HG02798 (cell line): ENCODE results near the gene HORMAD1.
A peak's percentile ranks its signal among the peaks of the same experiment; 100 is the strongest.
"Not testable (repeated sequence)": the region's sequence is repeated elsewhere in the genome, so short reads cannot be mapped to it uniquely, and the experiment has no call there.

Experiments
- ATAC-seq: cut with Tn5 transposase; IDR thresholded peaks from one replicate; pipeline ENCODE4 v1.9.1; 2021; ENCODE audit warnings: mild to moderate bottlenecking; ENCODE audit not compliant: unreplicated experiment, poor library complexity

HORMAD1 gene

GRCh38 chr1:150720703-150721102 is at the start of gene HORMAD1:
Gene HORMAD1 (minus strand): TSS chr1:150720895. CDS start chr1:150719505, 1,390 bp downstream.
- no peak for ATAC-seq

DNA sequence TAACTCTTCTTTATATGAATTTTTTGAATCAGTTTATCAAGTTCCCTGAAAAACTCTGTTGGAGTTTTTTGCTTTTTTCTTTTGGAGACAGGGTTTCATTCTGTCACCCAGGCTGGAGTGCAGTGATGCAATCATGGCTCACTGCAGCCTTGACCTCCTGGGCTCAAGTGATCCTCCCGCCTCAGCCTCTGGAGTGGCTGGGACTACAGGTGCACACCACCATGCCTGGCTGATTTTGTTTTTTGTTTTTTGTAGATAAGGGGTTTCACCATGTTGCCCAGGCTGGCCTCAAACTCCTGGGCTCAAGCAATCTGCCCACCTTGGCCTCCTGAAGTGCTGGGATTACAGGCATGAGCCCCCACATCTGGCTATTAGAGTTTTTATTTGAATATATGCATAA is 47.0 kb upstream of the HORMAD1 start:
- not testable (repeated sequence) for ATAC-seq

DNA sequence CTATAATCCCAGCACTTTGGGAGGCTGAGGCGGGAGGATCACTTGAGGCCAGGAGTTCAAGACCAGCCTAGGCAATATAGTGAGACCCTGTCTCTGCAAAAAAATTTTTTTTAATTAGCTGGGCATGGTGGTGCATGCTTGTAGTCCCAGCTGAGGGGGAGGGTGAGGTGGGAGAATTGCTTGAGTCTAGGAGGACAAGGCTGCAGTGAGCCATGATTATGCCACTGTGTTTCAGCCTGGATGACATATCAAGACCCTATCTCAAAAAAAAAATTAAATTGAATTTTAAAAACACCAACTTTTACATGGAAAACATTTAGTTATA is 45.2 kb upstream of the HORMAD1 start:
- ATAC-seq: not testable (repeated sequence)

GRCh38 chr1:150765296-150765976 is 44.7 kb upstream of the HORMAD1 start, which contains the start of gene CTSS:
Gene CTSS (minus strand): TSS chr1:150765778. CDS start chr1:150764763, 1,015 bp downstream.
- ATAC-seq: peak; percentile 87

DNA sequence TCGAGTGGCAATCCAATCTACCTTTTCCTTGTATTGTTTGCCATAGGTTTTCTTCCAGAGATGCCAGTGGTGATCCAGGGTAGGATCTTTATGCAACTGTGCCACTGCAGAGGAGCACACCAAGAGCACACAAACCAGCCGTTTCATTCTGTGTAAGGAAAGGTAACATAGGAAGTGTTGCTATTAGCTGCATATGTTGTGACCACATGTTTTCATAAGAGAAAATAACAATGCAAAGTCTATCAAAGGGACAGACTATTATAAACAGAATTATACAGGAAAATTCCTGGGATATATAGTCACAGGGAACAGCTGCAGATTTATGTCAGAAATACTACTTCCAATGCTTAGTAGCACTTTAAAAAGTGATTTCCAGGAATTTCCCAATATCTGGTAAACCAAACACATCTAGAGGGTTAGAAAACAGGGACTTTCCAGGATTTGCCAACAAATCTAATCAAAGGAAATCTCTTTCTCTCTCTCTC is 44.0 kb upstream of the HORMAD1 start:
- peak; percentile 36 for ATAC-seq

- ATAC-seq: no peak
Measured at GRCh38 chr1:150763018-150763417, 42.3 kb upstream of the HORMAD1 start.

- ATAC-seq: no peak
Measured at GRCh38 chr1:150762552-150762951, 41.9 kb upstream of the HORMAD1 start.

DNA sequence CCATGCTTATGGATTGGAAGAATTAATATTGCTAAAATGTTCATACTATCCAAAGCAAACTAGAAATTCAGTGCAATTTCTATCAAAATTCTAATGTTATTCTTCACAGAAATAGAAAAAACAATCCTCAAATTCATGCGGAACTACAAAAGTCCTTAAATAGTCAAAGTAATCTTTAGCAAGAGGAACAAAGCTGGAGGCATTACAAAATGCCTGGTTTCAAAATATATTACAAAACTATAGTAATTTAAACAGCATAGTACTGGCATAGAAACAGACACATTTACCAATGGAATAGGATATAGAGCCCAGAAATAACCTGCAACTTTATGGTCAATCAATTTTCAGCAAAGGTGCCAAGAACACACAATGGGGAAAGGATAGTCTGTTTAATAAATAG is 41.1 kb upstream of the HORMAD1 start:
- no peak for ATAC-seq

DNA sequence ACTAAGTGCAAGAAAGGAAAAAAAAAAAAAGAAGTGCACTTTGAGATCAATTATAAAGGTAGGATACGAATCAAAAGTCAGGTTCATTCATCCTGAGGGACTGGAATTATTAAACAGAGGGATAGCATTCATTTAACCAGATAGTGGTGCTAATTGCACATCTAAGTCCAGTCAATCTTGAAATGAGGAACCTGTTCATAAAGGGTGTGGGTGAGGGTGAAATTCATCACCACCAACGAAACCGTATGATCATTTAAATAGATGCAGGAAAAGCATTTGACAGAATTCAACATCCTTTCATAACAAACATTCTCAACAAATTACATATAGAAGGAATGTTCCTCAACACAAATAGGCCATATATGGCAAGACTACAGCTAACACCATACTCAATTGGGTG is 39.3 kb upstream of the HORMAD1 start:
- no peak for ATAC-seq

DNA sequence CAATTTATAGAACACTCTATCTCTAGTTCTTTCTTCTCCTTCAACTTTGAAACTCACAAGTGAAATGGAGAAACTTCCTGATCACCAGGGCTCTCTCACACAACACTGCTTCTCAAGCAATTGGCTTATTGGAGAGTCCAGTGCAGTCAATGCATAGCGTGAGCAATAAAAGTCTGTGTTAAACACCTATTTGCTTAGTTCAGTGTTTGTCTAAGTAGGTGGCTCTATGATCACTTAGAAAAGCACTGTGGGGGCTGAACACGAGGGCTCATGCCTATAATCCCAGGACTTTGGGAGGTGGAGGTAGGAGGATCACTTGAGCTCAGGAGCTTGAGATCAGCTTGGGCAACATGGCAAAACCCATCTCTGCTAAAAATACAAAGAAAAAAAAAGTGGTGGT is 32.7 kb upstream of the HORMAD1 start:
- no peak for ATAC-seq

DNA sequence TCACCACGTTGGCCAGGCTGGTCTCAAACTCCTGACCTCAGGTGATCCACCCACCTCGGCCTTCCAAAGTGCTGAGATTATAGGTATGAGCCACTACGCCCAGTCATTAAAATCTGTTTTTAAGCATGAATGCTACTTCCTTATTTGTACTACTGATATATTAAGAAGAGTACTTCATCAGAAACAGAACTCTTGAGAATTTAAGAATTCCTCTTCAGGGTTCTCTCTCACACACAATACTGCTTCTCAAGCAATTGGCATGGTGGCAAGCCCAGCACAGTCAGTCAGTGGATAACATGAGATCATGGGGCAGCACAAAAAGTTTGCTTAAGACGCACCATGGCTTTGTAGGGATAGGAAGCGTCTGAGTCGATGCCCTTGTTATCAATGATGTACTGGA is 30.7 kb upstream of the HORMAD1 start:
- no peak for ATAC-seq

DNA sequence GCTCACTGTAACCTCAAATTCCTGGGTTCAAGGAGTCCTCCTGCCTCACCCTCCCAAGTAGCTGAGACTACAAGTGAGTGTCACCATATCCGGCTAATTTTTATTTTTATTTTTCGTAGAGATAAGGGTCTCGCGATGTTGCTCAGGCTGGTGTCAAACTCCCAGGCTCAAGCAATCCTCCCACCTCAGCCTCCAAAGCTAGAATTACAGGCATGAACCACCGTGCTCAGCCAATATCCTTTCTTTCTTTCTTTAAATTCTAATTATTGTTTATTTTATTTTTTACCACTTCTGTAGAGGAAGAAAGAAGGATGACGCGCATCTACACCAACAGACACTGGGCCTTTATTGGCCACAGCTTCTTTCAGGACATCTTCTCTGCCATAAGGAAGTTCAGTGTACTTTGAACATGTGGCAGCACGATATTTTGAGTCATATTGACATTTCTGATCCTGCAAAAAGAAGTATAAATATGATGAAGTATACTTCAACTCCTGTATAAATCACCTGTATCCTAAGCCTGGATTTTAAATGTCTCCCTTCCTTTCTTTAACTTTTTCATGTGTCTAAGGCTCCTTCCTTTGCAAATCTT is 29.1 kb upstream of the HORMAD1 start:
- no peak for ATAC-seq

DNA sequence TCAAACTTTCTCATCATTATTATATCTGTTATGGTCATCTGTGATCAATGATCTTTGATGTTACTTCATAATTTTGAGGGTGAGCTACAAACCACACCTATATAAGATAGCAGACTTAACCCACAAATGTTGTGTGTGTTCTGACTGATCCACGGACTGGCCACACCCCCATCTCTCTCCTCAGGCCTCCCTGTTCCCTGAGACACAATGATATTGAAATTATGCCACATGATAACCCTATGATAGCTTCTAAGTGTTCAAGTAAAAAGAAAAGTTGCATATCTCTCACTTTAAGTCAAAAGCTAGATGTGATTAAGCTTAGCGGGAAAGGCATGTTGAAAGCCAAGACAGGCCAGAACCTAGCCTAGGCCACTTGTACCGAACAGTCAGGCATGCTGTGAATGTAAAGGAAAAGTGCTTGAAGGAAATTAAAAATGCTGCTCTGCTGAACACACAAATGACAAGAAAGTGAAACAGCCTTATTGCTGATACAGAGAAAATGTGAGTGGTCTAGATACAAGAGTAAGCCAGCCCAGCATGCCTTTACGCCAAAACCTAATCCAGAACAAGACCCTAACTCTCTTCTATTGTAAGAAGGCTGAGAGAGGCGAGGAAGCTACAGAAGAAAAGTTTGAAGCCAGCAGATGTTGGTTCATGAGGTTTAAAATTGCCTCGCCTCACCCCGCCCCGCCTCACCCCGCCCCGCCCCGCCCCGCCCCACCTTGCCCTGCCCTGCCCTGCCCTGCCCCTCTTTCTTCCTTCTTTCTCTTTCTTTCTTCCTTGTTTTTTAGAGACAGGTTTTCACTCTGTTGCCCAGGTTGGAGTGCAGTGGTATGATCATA is 28.4 kb upstream of the HORMAD1 start:
- no peak for ATAC-seq

DNA sequence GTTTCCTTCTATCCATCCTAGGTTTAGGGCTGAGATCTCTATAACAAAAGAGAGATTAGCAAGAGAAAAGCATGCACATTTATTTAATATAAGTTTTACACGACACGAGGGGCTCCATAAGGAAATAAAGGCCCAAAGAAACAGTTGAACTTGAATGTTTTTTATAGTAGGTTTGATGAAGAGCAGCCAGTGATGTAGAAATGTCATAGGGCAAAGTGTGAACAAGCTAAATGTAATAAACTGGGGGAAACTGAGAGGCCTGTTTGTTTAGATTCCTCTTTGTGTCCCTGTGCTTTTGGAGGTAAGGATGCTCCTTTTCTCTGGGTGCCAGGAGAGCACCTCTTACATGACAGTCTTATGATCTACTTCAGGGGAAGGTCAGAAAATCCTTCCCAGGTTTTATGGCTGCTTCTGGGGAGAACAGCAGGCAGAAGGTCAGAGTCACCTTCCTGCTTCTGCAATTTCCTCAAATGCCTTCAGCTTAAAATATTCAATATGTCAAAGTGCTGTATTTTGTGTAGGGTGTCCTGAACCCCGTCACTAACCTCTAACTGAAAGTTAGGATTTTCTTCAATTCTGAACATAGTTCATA is 9.5 kb upstream of the HORMAD1 start:
- no peak for ATAC-seq

- ATAC-seq: no peak
Measured at GRCh38 chr1:150724336-150724735, 3.6 kb upstream of the HORMAD1 start.

DNA sequence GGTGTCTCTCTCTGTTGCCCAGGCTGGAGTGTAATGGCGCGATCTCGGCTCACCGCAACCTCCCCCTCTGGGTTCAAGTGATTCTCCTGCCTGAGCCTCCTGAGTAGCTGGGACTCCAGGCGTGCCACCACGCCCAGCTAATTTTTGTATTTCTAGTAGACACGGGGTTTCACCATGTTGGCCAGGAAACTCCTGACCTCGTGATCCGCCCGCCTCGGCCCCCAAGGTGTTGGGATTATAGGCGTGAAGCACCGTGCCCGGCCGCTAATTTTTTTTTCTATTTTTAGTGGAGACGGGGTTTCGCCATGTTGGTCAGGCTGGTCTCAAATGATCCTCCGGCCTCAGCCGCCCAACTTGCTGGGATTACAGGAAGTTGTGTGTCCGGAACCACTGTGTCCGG is 597 bp downstream of the HORMAD1 start:
- ATAC-seq: no peak

- ATAC-seq: no peak
Measured at GRCh38 chr1:150718225-150718891, 2.3 kb downstream of the HORMAD1 start.

GRCh38 chr1:150709031-150709430 is 11.7 kb downstream of the HORMAD1 start:
- ATAC-seq: not testable (repeated sequence)

- peak; percentile 48 for ATAC-seq
Measured at GRCh38 chr1:150708595-150708994, 12.1 kb downstream of the HORMAD1 start.

DNA sequence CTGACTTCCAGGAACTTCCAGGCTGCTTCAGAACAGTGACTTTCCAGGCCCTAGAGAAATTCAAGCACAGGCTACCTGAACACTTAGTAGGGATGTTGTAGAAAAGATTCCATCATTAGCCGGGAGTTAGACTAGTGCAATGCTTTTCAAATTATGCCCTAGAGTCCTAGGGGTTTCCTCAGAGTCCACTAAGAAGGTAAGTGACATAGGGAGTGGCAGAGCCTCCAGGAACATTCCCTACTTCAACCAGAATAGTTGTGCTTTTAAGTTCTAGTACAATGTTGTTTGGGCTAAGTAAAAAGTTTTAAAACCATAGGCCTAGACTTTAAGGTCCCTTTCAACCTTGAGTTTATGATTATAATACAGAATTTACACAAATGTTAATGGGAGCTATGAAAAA is 14.6 kb downstream of the HORMAD1 start:
- ATAC-seq: no peak
